A549 (cell line): ENCODE results near the gene ACVR1B.

Experiments
- EP300 ChIP-seq, 2 experiments: fragments of >200 bp; sonication (Bioruptor Twin); formaldehyde crosslinking; IDR thresholded peaks; 2 replicates in 1 of 2; 3 replicates in 1 of 2; pipeline ENCODE4 v1.6.1; 2016 to 2017
- POLR2A ChIP-seq: IDR thresholded peaks from 2 replicates; pipeline ENCODE4 v1.6.1; 2012; ENCODE audit warnings: mild to moderate bottlenecking, low read length
- TF ChIP-seq, protein P1 (sequence below): fragments of >200 bp; sonication (Bioruptor Twin); formaldehyde crosslinking; IDR thresholded peaks from 3 replicates; pipeline ENCODE4 v1.5.1; 2016

DNA sequence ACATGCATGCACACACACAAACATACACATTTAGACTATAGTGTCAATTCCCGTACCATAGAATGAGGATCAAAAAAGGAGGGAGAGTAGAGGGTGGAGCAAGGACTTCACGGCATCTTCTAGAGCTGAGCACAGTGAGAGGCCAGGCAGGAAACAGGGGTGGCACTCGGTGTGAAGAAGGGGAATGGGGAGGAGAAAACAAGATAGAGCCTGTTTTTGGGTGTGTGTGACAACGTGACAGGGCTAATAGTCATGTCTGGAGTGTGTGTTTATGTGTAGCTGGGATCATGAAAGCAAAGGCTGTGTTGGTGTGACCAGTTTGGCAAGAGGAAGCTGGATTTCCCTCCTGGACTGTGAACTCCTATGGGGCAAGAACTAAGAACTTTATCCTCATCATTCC, 9.9 kb upstream of the ACVR1B start:
- TF ChIP-seq, protein P1, sequence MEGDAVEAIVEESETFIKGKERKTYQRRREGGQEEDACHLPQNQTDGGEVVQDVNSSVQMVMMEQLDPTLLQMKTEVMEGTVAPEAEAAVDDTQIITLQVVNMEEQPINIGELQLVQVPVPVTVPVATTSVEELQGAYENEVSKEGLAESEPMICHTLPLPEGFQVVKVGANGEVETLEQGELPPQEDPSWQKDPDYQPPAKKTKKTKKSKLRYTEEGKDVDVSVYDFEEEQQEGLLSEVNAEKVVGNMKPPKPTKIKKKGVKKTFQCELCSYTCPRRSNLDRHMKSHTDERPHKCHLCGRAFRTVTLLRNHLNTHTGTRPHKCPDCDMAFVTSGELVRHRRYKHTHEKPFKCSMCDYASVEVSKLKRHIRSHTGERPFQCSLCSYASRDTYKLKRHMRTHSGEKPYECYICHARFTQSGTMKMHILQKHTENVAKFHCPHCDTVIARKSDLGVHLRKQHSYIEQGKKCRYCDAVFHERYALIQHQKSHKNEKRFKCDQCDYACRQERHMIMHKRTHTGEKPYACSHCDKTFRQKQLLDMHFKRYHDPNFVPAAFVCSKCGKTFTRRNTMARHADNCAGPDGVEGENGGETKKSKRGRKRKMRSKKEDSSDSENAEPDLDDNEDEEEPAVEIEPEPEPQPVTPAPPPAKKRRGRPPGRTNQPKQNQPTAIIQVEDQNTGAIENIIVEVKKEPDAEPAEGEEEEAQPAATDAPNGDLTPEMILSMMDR = no peak
- no peak for TF ChIP-seq EP300 (IDR thresholded peaks at IDR 0.05)
- no peak for TF ChIP-seq POLR2A
